ENCODE measurements around the gene HS1BP3.

GRCh38 chr2:20678780-20679179 lies 27.9 kb upstream of the HS1BP3 start:
- TF ChIP-seq MAX (IDR thresholded peaks at IDR 0.05; ENCODE audit: low read depth, low read length) (no peak), POLR2A (IDR thresholded peaks at IDR 0.05; ENCODE audit: extremely low read depth, insufficient read length) (no peak), CTCF (IDR thresholded peaks at IDR 0.05; ENCODE audit: low read depth, low read length) (no peak), MYC (IDR thresholded peaks at IDR 0.05; ENCODE audit: low read depth, low read length) (no peak)

Data from NB4 (cell line).